B cell (primary cell): ENCODE results near the gene AGAP1. TPM values are rescaled to one million over a fixed set of nuclear protein-coding genes. Genes with fewer than 3 reads are reported as not detected.
"Not testable (repeated sequence)": the region's sequence is repeated elsewhere in the genome, so short reads cannot be mapped to it uniquely, and the experiment has no call there.

Experiments
- ATAC-seq: fragments of 200-7000 bp; cut with Tn5 transposase; one replicate; pipeline ENCODE4 v1.10.0; 2021; ENCODE audit warnings: low read depth, mild to moderate bottlenecking, moderate number of reproducible peaks, moderate library complexity
- CTCF ChIA-PET: fragments of 350-600 bp; sonication (Branson Sonifier 250); formaldehyde crosslinking; loops from one replicate; lab custom pipeline; 2021; ENCODE audit warnings: antibody characterized with exemption, inconsistent platforms; lab: Charles Lee
- POLR2A ChIA-PET: fragments of 350-600 bp; sonication (Branson Sonifier 250); formaldehyde crosslinking; loops from one replicate; lab custom pipeline; 2021; ENCODE audit warnings: antibody characterized with exemption; lab: Charles Lee
- DNase-seq: peaks from one replicate; pipeline ENCODE4 v3.0.0; 2013
- H2AFZ ChIP-seq: 2 replicates; pipeline ENCODE4 v1.6.1; 2012; ENCODE audit warnings: mild to moderate bottlenecking, low read depth, low read length; ENCODE audit not compliant: insufficient read depth, poor library complexity, severe bottlenecking
- H3K27ac ChIP-seq, 2 donors: 1 replicate in 1 of 2; 2 replicates in 1 of 2; pipeline ENCODE4 v1.5.1; 2012 to 2013; ENCODE audit warnings: low read length in 2 of 2, mild to moderate bottlenecking in 2 of 2, moderate library complexity in 1 of 2
- H3K27me3 ChIP-seq, 4 experiments: fragments of 200-600 bp in 1 of 4; sonication (generic) in 1 of 4; replicated peaks in 1 of 4; 1 replicate in 2 of 4; 2 replicates in 2 of 4; pipeline versions ENCODE4 v1.6.1 to v1.7.0; 2013 to 2016; ENCODE audit warnings: low read length in 3 of 4, mild to moderate bottlenecking in 2 of 4, mixed read lengths in 1 of 4, moderate library complexity in 1 of 4; ENCODE audit not compliant: insufficient read depth in 4 of 4, control insufficient read depth in 3 of 4; ENCODE audit errors: control extremely low read depth in 1 of 4
- H3K36me3 ChIP-seq, 2 experiments: replicated peaks in 1 of 2; 1 replicate in 1 of 2; 2 replicates in 1 of 2; pipeline versions ENCODE4 v1.6.1 to v1.7.1; 2013; ENCODE audit warnings: low read length in 1 of 2; ENCODE audit not compliant: insufficient read depth in 2 of 2, control insufficient read depth in 1 of 2; ENCODE audit errors: control extremely low read depth in 1 of 2, extremely low read depth in 1 of 2
- H3K4me1 ChIP-seq, 2 donors: fragments of 200-600 bp in 1 of 2; sonication (generic) in 1 of 2; 1 replicate in 1 of 2; 2 replicates in 1 of 2; pipeline versions ENCODE4 v1.5.1 to v1.6.1; 2013 to 2017; ENCODE audit warnings: low read length in 2 of 2; ENCODE audit not compliant: control insufficient read depth in 2 of 2, insufficient read depth in 2 of 2
- H3K4me2 ChIP-seq: replicated peaks from 2 replicates; pipeline ENCODE3; 2012; ENCODE audit warnings: mild to moderate bottlenecking, low read depth, low read length; ENCODE audit not compliant: poor library complexity, severe bottlenecking
- H3K4me3 ChIP-seq, 5 experiments: fragments of 200-600 bp in 1 of 5; sonication (generic) in 1 of 5; 1 replicate in 3 of 5; 2 replicates in 2 of 5; pipeline versions ENCODE4 v1.5.1 to v1.7.0; 2011 to 2016; ENCODE audit warnings: low read length in 4 of 5, mild to moderate bottlenecking in 4 of 5, low read depth in 2 of 5, control low read depth in 1 of 5, moderate library complexity in 1 of 5; ENCODE audit not compliant: insufficient read depth in 1 of 5; ENCODE audit errors: control extremely low read depth in 1 of 5, extremely low read depth in 1 of 5
- H3K79me2 ChIP-seq: fragments of 200-600 bp; sonication (generic); one replicate; pipeline ENCODE4 v1.6.0; 2016; ENCODE audit warnings: low read length; ENCODE audit not compliant: control insufficient read depth, insufficient read depth
- H3K9ac ChIP-seq: fragments of 200-600 bp; sonication (generic); 2 replicates; pipeline ENCODE4 v1.6.1; 2017; ENCODE audit warnings: mild to moderate bottlenecking, low read length, moderate library complexity
- H3K9me3 ChIP-seq, 3 donors: one replicate each; pipeline versions ENCODE4 v1.6.1 to v1.7.1; 2013; ENCODE audit warnings: low read length in 2 of 3; ENCODE audit not compliant: control insufficient read depth in 2 of 3, insufficient read depth in 1 of 3; ENCODE audit errors: control extremely low read depth in 1 of 3
- H4K20me1 ChIP-seq: 2 replicates; pipeline ENCODE4 v1.6.0; 2012; ENCODE audit warnings: mild to moderate bottlenecking, low read length; ENCODE audit not compliant: insufficient read depth, control insufficient read depth, poor library complexity, severe bottlenecking
- H3K27ac Mint-ChIP-seq: one replicate; pipeline ENCODE4 v1.8.0; 2021; ENCODE audit warnings: mixed read lengths
- H3K27me3 Mint-ChIP-seq: one replicate; pipeline ENCODE4 v1.8.0; 2021; ENCODE audit warnings: mixed read lengths
- H3K4me1 Mint-ChIP-seq: one replicate; pipeline ENCODE4 v1.8.0; 2021; ENCODE audit warnings: mixed read lengths
- H3K4me3 Mint-ChIP-seq: one replicate; pipeline ENCODE4 v1.8.0; 2021; ENCODE audit warnings: mixed read lengths
- H3K9me3 Mint-ChIP-seq: one replicate; pipeline ENCODE4 v1.8.0; 2022; ENCODE audit warnings: mixed read lengths; ENCODE audit not compliant: insufficient read depth
- CTCF ChIP-seq: fragments of 200-600 bp; IDR thresholded peaks from one replicate; pipeline ENCODE4 v1.8.0; 2022; ENCODE audit warnings: antibody characterized with exemption, mild to moderate bottlenecking
- EZH2 ChIP-seq: IDR thresholded peaks from 2 replicates; pipeline ENCODE4 v1.6.1; 2012; ENCODE audit warnings: borderline replicate concordance, low read depth, mild to moderate bottlenecking, moderate library complexity, low read length; ENCODE audit not compliant: insufficient read depth, poor library complexity, severe bottlenecking
- WGBS: methylation state at CpG from one replicate; pipeline ENCODE4 v1.1.5; 2013; ENCODE audit warnings: missing lambda C conversion rate; ENCODE audit not compliant: insufficient coverage; 5-methylcytosine and 5-hydroxymethylcytosine counted together
- intact Hi-C: fragments of 100-400 bp; cut with micrococcal nuclease; formaldehyde crosslinking; loops from one replicate; pipeline ENCODE4 v1.10.0; 2022
- polyA plus RNA-seq: library from polyadenylated mRNA; depleted of rRNA; stranded (reverse); fragments of >200 nt; gene quantifications from 2 replicates; pipeline ENCODE4 v1.2.3, GENCODE V29; 2012
- total RNA-seq, 2 donors: library from RNA; stranded (reverse); fragments of 120-200 nt in 1 of 2; gene quantifications; 1 replicate in 1 of 2; 2 replicates in 1 of 2; pipeline versions ENCODE4 v1.2.3 to v1.2.4, GENCODE V29; 2013 to 2022

Gene AGAP1
- total and polyA plus RNA-seq, 2 donors (not counting 1 experiment from before 2014, with no cell fraction given): 0.01 TPM; not detected in 1

- Mint-ChIP-seq H3K4me1 (no peaks in the 10 kb centered on the region), H3K9me3 (peaks cover 4% of the 10 kb centered on the region), H3K27ac (no peak overlapping the region), H3K4me3 (no peak overlapping the region), H3K27me3 (peaks cover 9% of the 10 kb centered on the region)
- Histone ChIP-seq H3K79me2 (no peaks in the 10 kb centered on the region), H3K4me1 (no peaks in the 10 kb centered on the region), H3K9me3 (peaks cover 0 to 19% (median 0%) of the 10 kb centered on the region in 3 donors), H3K4me2 (no peak overlapping the region), H3K36me3 (no peaks in the 10 kb centered on the region), H3K27me3 (no peaks in the 10 kb centered on the region), H3K9ac (no peak overlapping the region), H4K20me1 (no peaks in the 10 kb centered on the region), H2AFZ (no peak overlapping the region), H3K27ac (no peak overlapping the region), H3K4me3 (no peak overlapping the region)
- TF ChIP-seq CTCF (no peak), EZH2 (no peak)
- no peak for DNase-seq
- ChIA-PET POLR2A (no interaction called here), CTCF (no interaction called here)
- 68% methylated on average over 4 of the region's 5 CpGs for WGBS
- ATAC-seq: no peak
- intact Hi-C loops: no loop called here
Observed at GRCh38 chr2:235600926-235601325, 107.1 kb downstream of the AGAP1 start.

GRCh38 chr2:235601960-235602704 lies 108.3 kb downstream of the AGAP1 start:
- Histone ChIP-seq H3K79me2 (no peaks in the 10 kb centered on the region), H2AFZ (no peak overlapping the region), H4K20me1 (no peaks in the 10 kb centered on the region), H3K9ac (no peak overlapping the region), H3K4me3 (no peak overlapping the region), H3K9me3 (peaks cover 0 to 19% (median 0%) of the 10 kb centered on the region in 3 donors), H3K27me3 (no peaks in the 10 kb centered on the region), H3K4me1 (no peaks in the 10 kb centered on the region), H3K27ac (no peak overlapping the region), H3K36me3 (no peaks in the 10 kb centered on the region), H3K4me2 (no peak overlapping the region)
- no peak for DNase-seq
- POLR2A ChIA-PET: no interaction called here
- 77% methylated on average over 10 of the region's 12 CpGs for WGBS
- Mint-ChIP-seq H3K4me3 (no peak overlapping the region), H3K9me3 (peaks cover 4% of the 10 kb centered on the region), H3K4me1 (no peaks in the 10 kb centered on the region), H3K27ac (no peak overlapping the region), H3K27me3 (peaks cover 9% of the 10 kb centered on the region)
- intact Hi-C loops: no loop called here
- no peak for ATAC-seq
- CTCF ChIA-PET: no interaction called here
- TF ChIP-seq EZH2 (no peak), CTCF (no peak)

- H4K20me1 ChIP-seq, H3K9me3 Mint-ChIP-seq, H3K4me2 ChIP-seq, intact Hi-C loops, H2AFZ ChIP-seq, H3K27ac ChIP-seq, DNase-seq, ATAC-seq, H3K4me1 ChIP-seq, H3K4me3 Mint-ChIP-seq, H3K79me2 ChIP-seq, H3K27me3 ChIP-seq, H3K4me1 Mint-ChIP-seq, H3K36me3 ChIP-seq, CTCF ChIA-PET, POLR2A ChIA-PET, H3K27me3 Mint-ChIP-seq, H3K4me3 ChIP-seq, H3K9ac ChIP-seq, H3K27ac Mint-ChIP-seq: not testable (repeated sequence)
- WGBS: 60% methylated on average over 2 of the region's 7 CpGs
- H3K9me3 ChIP-seq: peaks cover 0 to 23% (median 0%) of the 10 kb centered on the region in 3 donors
Observed at GRCh38 chr2:235602971-235603370, 109.1 kb downstream of the AGAP1 start.
